ENCODE measurements around the gene MYO5C. TPM values are rescaled to one million over a fixed set of nuclear protein-coding genes. Genes with fewer than 3 reads are reported as not detected.

MYO5C gene
- total RNA-seq, 4 donors from 2014 or later: 1.2 to 4.3 (median 2.9) TPM

DNA sequence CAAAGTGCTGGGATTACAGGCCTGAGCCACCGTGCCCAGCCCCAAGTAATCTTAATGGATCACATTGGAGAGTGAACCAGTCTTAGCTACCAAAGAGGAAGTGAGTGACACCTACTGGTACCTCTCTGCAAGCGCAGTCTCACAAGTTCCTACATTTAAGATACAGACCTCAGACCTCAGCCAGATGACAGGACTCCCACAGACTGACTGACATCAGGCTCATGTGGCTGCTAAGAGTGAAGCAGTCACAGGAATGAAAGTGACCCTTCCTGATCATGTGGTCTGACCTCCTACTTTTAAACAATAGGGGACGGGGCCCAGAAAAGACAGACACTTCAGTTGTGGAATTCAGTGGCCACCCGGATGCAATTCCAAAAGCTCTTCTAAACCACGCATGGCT lies 68.1 kb downstream of the MYO5C start:
- Histone ChIP-seq H3K27me3 (no peaks in the 10 kb centered on the region), H3K36me3 (peaks cover 0 to 3% of the 10 kb centered on the region in 2 donors), H3K4me3 (no peak overlapping the region), H3K9me3 (no peaks in the 10 kb centered on the region), H3K4me1 (no peaks in the 10 kb centered on the region), H3K27ac (no peak overlapping the region)
- DNase-seq (peak; percentile 30 to 64), ATAC-seq (peak; percentile 92 to 93)
- TF ChIP-seq, protein P1, sequence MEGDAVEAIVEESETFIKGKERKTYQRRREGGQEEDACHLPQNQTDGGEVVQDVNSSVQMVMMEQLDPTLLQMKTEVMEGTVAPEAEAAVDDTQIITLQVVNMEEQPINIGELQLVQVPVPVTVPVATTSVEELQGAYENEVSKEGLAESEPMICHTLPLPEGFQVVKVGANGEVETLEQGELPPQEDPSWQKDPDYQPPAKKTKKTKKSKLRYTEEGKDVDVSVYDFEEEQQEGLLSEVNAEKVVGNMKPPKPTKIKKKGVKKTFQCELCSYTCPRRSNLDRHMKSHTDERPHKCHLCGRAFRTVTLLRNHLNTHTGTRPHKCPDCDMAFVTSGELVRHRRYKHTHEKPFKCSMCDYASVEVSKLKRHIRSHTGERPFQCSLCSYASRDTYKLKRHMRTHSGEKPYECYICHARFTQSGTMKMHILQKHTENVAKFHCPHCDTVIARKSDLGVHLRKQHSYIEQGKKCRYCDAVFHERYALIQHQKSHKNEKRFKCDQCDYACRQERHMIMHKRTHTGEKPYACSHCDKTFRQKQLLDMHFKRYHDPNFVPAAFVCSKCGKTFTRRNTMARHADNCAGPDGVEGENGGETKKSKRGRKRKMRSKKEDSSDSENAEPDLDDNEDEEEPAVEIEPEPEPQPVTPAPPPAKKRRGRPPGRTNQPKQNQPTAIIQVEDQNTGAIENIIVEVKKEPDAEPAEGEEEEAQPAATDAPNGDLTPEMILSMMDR (IDR thresholded peaks at IDR 0.05 in 4 of 5, conservative IDR thresholded peaks at IDR 0.05 in 1 of 5): peak; percentile 45 to 79 (median 69)
- no peak for TF ChIP-seq POLR2A (IDR thresholded peaks at IDR 0.05)
- in situ Hi-C loops (cut with MboI; ENCODE audit: low sequenced_read_pairs in 4 of 4) (loop anchor here in 1 of 4 donors (10.0 kb wide), 1 partner anchor 53 kb away; no protein-coding TSS in a partner anchor), intact Hi-C loops (cut with DNase I; ENCODE audit: low total_unique reads) (loop anchor here (2.0 to 10.0 kb wide), 2 partner anchors 45 to 343 kb away; no protein-coding TSS in a partner anchor)

DNA sequence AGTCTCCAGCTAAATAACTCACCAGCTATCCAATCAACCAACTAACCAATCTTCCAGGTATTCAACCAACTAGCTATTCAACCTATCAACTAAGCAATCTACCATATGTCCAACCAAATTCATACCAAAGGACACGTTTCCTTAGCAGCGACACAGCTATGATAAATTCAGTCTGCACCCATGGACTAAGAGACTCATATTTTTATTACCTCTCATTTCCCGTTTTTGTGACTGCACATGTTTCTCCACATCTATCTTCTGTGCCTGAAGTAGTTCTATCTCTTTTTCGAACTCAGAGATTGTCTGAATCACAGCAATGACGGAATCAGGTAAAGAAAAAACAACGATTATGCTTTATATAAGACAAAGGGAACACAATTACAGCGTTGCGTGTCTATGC lies 70.4 kb downstream of the MYO5C start:
- no peaks in the 10 kb centered on the region for H3K27me3 ChIP-seq

DNA sequence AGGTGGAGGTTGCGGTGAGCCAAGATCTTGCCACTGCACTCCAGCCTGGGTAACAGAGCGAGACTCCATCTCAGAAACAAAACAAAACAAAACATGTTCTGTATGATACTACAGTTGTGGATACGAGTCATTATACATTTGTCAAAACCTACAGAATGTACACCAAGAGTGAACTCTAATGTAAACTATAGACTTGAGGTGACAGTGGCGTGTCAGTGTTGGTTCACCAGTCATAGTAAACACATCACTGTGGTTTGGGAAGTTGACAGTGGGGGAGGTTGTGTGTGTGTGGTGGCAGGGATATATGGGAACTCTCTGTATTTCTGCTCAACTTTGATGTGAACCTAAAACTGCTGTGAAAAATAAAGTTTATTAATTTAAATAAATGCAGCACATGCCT lies 71.4 kb downstream of the MYO5C start:
- intact Hi-C loops (cut with DNase I; ENCODE audit: low total_unique reads): loop anchor here (10.0 kb wide), 1 partner anchor 339 kb away; no protein-coding TSS in a partner anchor
- in situ Hi-C loops (cut with MboI; ENCODE audit: low sequenced_read_pairs in 4 of 4): loop anchor here in 1 of 4 donors (10.0 kb wide), 1 partner anchor 49 kb away; no protein-coding TSS in a partner anchor
- DNase-seq (no peak), ATAC-seq (no peak)
- Histone ChIP-seq H3K9me3 (no peaks in the 10 kb centered on the region), H3K4me1 (no peaks in the 10 kb centered on the region), H3K27me3 (no peaks in the 10 kb centered on the region), H3K4me3 (no peak overlapping the region), H3K36me3 (peaks cover 0 to 3% of the 10 kb centered on the region in 2 donors), H3K27ac (no peak overlapping the region)
- TF ChIP-seq POLR2A (IDR thresholded peaks at IDR 0.05): no peak
- TF ChIP-seq, protein P1 (IDR thresholded peaks at IDR 0.05 in 4 of 5, conservative IDR thresholded peaks at IDR 0.05 in 1 of 5): no peak

More for the DNA sequence above, 70.4 kb downstream of the MYO5C start:
- DNase-seq (no peak), ATAC-seq (no peak)
- H3K27ac ChIP-seq: no peak overlapping the region
- in situ Hi-C loops (cut with MboI; ENCODE audit: low sequenced_read_pairs in 4 of 4): loop anchor here in 1 of 4 donors (10.0 kb wide), 1 partner anchor 50 kb away; no protein-coding TSS in a partner anchor
- no peaks in the 10 kb centered on the region for H3K9me3 ChIP-seq
- intact Hi-C loops (cut with DNase I; ENCODE audit: low total_unique reads): loop anchor here (10.0 kb wide), 1 partner anchor 340 kb away; no protein-coding TSS in a partner anchor
- no peak overlapping the region for H3K4me3 ChIP-seq
- no peak for TF ChIP-seq POLR2A (IDR thresholded peaks at IDR 0.05)
- TF ChIP-seq, protein P1 (IDR thresholded peaks at IDR 0.05 in 4 of 5, conservative IDR thresholded peaks at IDR 0.05 in 1 of 5): no peak
- no peaks in the 10 kb centered on the region for H3K4me1 ChIP-seq
- peaks cover 0 to 3% of the 10 kb centered on the region in 2 donors for H3K36me3 ChIP-seq

DNA sequence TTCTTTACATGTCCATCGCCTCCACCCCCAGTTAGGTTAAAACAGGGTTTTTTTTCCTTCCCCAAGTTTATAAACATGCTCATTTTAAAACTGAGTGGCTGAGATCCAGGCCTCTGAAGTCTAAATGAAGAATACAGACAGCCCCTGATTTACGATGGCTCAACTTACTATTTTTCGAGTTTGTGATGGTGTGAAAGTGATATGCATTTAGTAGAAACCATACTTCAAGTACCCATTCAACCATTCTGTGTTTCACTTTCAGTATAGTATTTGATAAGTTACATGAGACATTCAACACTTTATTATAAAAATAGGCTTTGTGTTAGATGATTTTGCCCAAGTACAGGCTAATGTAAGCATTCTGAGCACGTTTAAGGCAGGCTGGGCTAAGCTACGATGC lies 73.9 kb downstream of the MYO5C start:
- H3K27ac ChIP-seq: no peak overlapping the region
- H3K4me1 ChIP-seq: no peaks in the 10 kb centered on the region
- in situ Hi-C loops (cut with MboI; ENCODE audit: low sequenced_read_pairs in 4 of 4) (loop anchor here in 1 of 4 donors (10.0 kb wide), 1 partner anchor 47 kb away; no protein-coding TSS in a partner anchor), intact Hi-C loops (cut with DNase I; ENCODE audit: low total_unique reads) (loop anchor here (10.0 kb wide), 1 partner anchor 337 kb away; no protein-coding TSS in a partner anchor)
- peaks cover 0 to 3% of the 10 kb centered on the region in 2 donors for H3K36me3 ChIP-seq
- no peaks in the 10 kb centered on the region for H3K27me3 ChIP-seq
- no peak for TF ChIP-seq POLR2A (IDR thresholded peaks at IDR 0.05)
- TF ChIP-seq, protein P1 (IDR thresholded peaks at IDR 0.05 in 4 of 5, conservative IDR thresholded peaks at IDR 0.05 in 1 of 5): no peak
- no peak overlapping the region for H3K4me3 ChIP-seq
- H3K9me3 ChIP-seq: no peaks in the 10 kb centered on the region
- ATAC-seq: no peak
- no peak for DNase-seq

Measured in gastrocnemius medialis (tissue), 4 donors.